NCI-H524 (cell line): Measurements from ENCODE around the gene MYL6.
"Not testable (repeated sequence)": the region's sequence is repeated elsewhere in the genome, so short reads cannot be mapped to it uniquely, and the experiment has no call there.

Source experiments
- DNase-seq, 2 experiments: peaks; one replicate each; lab custom pipeline; 2025; lab: John Stamatoyannopoulos, UW

MYL6 gene

GRCh38 chr12:56158029-56158925 lies at the start of gene MYL6:
TSS of gene MYL6 (plus strand) at chr12:56158359. CDS start at chr12:56158402, 43 bp downstream.
- peak; percentile 95 to 98 for DNase-seq

GRCh38 chr12:56110571-56110970 lies 47.6 kb upstream of the MYL6 start:
- no peak for DNase-seq

- DNase-seq, result no peak
These were observed 44.1 kb upstream of the MYL6 start for GRCh38 chr12:56114084-56114483.

- no peak for DNase-seq
These were observed 42.8 kb upstream of the MYL6 start for GRCh38 chr12:56115329-56115728.

GRCh38 chr12:56116267-56117081 lies 41.7 kb upstream of the MYL6 start, which contains the start of gene RPL41:
TSS of gene RPL41 (plus strand) at chr12:56116633.
- DNase-seq, result peak; percentile 87 to 93

GRCh38 chr12:56117082-56117706 lies 41.0 kb upstream of the MYL6 start:
- DNase-seq, result not testable (repeated sequence)

GRCh38 chr12:56117778-56118687 lies 40.1 kb upstream of the MYL6 start, which contains the start of gene ZC3H10:
TSS of gene ZC3H10 (plus strand) at chr12:56118266. CDS start at chr12:56120563, 2,297 bp downstream.
- DNase-seq, result peak; percentile 95 to 99

GRCh38 chr12:56118688-56119357 lies 39.3 kb upstream of the MYL6 start:
- peak in 1 of 2 experiments; percentile 55 for DNase-seq

GRCh38 chr12:56119361-56119796 lies 38.8 kb upstream of the MYL6 start:
- DNase-seq, result peak; percentile 56 to 82

GRCh38 chr12:56120158-56120846 lies 37.9 kb upstream of the MYL6 start:
- DNase-seq, result no peak

GRCh38 chr12:56121204-56121870 lies 36.8 kb upstream of the MYL6 start:
- DNase-seq, result no peak

- DNase-seq, result no peak
These were observed 35.5 kb upstream of the MYL6 start for GRCh38 chr12:56122637-56123036.

GRCh38 chr12:56124133-56124532 lies 34.0 kb upstream of the MYL6 start:
- no peak for DNase-seq

GRCh38 chr12:56126732-56127239 lies 31.4 kb upstream of the MYL6 start:
- DNase-seq, result no peak

GRCh38 chr12:56127485-56127887 lies 30.7 kb upstream of the MYL6 start:
- no peak for DNase-seq

- DNase-seq, result peak; percentile 99 to 100
These were observed 30.1 kb upstream of the MYL6 start, which contains the start of gene ESYT1 for GRCh38 chr12:56127888-56128669. TSS of gene ESYT1 (plus strand) at chr12:56128267. CDS start at chr12:56128320, 53 bp downstream.

GRCh38 chr12:56128670-56129205 lies 29.4 kb upstream of the MYL6 start:
- peak in 1 of 2 experiments; percentile 26 for DNase-seq
